Measurements from ENCODE around the gene APOD. TPM values are rescaled to one million over a fixed set of nuclear protein-coding genes. Genes with fewer than 3 reads are reported as not detected.

Gene APOD
- total and polyA plus RNA-seq, 9 of the 15 experiments (the other 6 are each of a cell fraction or from before 2014, with no cell fraction given): 0.18 to 0.50 (median 0.35) TPM; not detected in 1

DNA sequence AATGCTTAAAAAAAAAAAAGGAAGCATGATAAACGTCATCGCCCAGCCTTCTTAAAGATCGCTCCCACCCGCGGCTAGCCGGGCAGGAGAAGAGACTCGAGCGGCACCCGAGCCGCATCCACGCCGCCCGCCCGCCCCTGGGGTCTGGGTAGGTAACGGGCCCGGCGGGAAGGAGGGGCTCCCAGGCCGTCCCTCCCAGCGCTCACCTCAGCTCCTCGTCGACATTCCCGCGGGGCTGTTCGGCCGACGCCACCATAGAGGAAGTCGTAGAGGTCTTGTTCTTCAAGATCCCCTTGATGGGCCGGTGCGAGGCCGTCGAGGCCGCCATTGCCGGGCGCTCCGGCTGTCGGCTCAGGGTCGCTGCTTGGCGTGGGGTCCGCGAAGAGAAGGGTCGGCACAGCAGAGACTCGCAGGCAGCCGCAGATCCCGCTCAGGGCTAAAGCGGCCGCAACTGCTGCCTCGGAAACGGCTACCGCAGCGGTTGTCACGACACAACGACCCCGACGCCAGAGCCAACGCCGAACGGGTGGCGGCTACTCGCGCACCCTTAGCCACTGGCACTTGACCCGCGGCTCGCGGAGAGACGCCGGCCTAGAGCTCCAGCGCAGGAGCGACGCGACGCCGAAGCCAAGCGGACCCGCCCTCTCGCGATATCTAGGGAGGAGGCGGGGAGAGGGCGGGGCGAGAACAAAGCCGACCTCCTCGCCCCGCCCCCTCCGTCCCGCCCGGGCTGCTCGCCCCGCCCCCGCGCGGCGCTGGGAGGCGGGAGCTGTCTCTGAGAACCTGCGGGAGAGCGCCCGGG, 40.8 kb downstream of the APOD start, which contains the start of gene PPP1R2 (continued):
- TF ChIP-seq, protein P1, sequence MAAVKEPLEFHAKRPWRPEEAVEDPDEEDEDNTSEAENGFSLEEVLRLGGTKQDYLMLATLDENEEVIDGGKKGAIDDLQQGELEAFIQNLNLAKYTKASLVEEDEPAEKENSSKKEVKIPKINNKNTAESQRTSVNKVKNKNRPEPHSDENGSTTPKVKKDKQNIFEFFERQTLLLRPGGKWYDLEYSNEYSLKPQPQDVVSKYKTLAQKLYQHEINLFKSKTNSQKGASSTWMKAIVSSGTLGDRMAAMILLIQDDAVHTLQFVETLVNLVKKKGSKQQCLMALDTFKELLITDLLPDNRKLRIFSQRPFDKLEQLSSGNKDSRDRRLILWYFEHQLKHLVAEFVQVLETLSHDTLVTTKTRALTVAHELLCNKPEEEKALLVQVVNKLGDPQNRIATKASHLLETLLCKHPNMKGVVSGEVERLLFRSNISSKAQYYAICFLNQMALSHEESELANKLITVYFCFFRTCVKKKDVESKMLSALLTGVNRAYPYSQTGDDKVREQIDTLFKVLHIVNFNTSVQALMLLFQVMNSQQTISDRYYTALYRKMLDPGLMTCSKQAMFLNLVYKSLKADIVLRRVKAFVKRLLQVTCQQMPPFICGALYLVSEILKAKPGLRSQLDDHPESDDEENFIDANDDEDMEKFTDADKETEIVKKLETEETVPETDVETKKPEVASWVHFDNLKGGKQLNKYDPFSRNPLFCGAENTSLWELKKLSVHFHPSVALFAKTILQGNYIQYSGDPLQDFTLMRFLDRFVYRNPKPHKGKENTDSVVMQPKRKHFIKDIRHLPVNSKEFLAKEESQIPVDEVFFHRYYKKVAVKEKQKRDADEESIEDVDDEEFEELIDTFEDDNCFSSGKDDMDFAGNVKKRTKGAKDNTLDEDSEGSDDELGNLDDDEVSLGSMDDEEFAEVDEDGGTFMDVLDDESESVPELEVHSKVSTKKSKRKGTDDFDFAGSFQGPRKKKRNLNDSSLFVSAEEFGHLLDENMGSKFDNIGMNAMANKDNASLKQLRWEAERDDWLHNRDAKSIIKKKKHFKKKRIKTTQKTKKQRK (IDR thresholded peaks at IDR 0.05; ENCODE audit: borderline replicate concordance, low read depth, low read length): no peak
- TF ChIP-seq, protein P2, sequence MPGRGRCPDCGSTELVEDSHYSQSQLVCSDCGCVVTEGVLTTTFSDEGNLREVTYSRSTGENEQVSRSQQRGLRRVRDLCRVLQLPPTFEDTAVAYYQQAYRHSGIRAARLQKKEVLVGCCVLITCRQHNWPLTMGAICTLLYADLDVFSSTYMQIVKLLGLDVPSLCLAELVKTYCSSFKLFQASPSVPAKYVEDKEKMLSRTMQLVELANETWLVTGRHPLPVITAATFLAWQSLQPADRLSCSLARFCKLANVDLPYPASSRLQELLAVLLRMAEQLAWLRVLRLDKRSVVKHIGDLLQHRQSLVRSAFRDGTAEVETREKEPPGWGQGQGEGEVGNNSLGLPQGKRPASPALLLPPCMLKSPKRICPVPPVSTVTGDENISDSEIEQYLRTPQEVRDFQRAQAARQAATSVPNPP (IDR thresholded peaks at IDR 0.05; ENCODE audit: borderline replicate concordance, insufficient read depth, insufficient read length): no peak
- TF ChIP-seq TBL1XR1 (IDR thresholded peaks at IDR 0.05; ENCODE audit: low read length in 2 of 2) (no peak), NCOA1 (IDR thresholded peaks at IDR 0.05; ENCODE audit: low read depth) (no peak), ZEB2 (IDR thresholded peaks at IDR 0.05) (no peak), ZZZ3 (IDR thresholded peaks at IDR 0.05) (no peak), SMARCE1 (IDR thresholded peaks at IDR 0.05) (no peak), KHSRP (IDR thresholded peaks at IDR 0.05) (no peak), HDGF (IDR thresholded peaks at IDR 0.05) (no peak), RB1 (IDR thresholded peaks at IDR 0.05; ENCODE audit: low read depth) (no peak), ERF (CRISPR knock-in tag; IDR thresholded peaks at IDR 0.05) (no peak), NFE2 (IDR thresholded peaks at IDR 0.05; ENCODE audit: low read depth) (no peak)
- TF ChIP-seq, protein P3, sequence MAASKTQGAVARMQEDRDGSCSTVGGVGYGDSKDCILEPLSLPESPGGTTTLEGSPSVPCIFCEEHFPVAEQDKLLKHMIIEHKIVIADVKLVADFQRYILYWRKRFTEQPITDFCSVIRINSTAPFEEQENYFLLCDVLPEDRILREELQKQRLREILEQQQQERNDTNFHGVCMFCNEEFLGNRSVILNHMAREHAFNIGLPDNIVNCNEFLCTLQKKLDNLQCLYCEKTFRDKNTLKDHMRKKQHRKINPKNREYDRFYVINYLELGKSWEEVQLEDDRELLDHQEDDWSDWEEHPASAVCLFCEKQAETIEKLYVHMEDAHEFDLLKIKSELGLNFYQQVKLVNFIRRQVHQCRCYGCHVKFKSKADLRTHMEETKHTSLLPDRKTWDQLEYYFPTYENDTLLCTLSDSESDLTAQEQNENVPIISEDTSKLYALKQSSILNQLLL (CRISPR knock-in tag; IDR thresholded peaks at IDR 0.05; ENCODE audit: borderline replicate concordance): no peak
- TF ChIP-seq, protein P4, sequence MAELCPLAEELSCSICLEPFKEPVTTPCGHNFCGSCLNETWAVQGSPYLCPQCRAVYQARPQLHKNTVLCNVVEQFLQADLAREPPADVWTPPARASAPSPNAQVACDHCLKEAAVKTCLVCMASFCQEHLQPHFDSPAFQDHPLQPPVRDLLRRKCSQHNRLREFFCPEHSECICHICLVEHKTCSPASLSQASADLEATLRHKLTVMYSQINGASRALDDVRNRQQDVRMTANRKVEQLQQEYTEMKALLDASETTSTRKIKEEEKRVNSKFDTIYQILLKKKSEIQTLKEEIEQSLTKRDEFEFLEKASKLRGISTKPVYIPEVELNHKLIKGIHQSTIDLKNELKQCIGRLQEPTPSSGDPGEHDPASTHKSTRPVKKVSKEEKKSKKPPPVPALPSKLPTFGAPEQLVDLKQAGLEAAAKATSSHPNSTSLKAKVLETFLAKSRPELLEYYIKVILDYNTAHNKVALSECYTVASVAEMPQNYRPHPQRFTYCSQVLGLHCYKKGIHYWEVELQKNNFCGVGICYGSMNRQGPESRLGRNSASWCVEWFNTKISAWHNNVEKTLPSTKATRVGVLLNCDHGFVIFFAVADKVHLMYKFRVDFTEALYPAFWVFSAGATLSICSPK (IDR thresholded peaks at IDR 0.05; ENCODE audit: borderline replicate concordance): no peak
- TF ChIP-seq, protein P5, sequence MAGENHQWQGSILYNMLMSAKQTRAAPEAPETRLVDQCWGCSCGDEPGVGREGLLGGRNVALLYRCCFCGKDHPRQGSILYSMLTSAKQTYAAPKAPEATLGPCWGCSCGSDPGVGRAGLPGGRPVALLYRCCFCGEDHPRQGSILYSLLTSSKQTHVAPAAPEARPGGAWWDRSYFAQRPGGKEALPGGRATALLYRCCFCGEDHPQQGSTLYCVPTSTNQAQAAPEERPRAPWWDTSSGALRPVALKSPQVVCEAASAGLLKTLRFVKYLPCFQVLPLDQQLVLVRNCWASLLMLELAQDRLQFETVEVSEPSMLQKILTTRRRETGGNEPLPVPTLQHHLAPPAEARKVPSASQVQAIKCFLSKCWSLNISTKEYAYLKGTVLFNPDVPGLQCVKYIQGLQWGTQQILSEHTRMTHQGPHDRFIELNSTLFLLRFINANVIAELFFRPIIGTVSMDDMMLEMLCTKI (IDR thresholded peaks at IDR 0.05; ENCODE audit: partially characterized antibody): no peak
